Spleen (tissue), 11 donors: Measurements from ENCODE around the gene CABLES1. TPM values are rescaled to one million over a fixed set of nuclear protein-coding genes. Genes with fewer than 3 reads are reported as not detected.

Source experiments
- DNase-seq: peaks from one replicate; pipeline ENCODE4 v3.0.0-alpha.2; 2020
- H3K27ac ChIP-seq, 8 donors: fragments of 200-600 bp; sonication (generic) in 7 of 8; 1 replicate in 4 of 8; 2 replicates in 4 of 8; pipeline versions ENCODE4 v1.5.0 to v1.8.0; 2016 to 2021; ENCODE audit warnings: inconsistent platforms in 4 of 8, mild to moderate bottlenecking in 4 of 8, moderate library complexity in 1 of 8
- H3K27me3 ChIP-seq, 7 donors: fragments of 200-600 bp; sonication (generic) in 6 of 7; replicated peaks in 1 of 7; 1 replicate in 4 of 7; 2 replicates in 3 of 7; pipeline versions ENCODE4 v1.5.0 to v1.8.0; 2016 to 2021; ENCODE audit warnings: inconsistent platforms in 3 of 7, mild to moderate bottlenecking in 1 of 7
- H3K36me3 ChIP-seq, 6 donors: fragments of 200-600 bp; sonication (generic) in 5 of 6; 1 replicate in 4 of 6; 2 replicates in 2 of 6; pipeline versions ENCODE4 v1.5.0 to v1.8.0; 2016 to 2021; ENCODE audit warnings: inconsistent platforms in 2 of 6
- H3K4me1 ChIP-seq, 6 donors: fragments of 200-600 bp; sonication (generic) in 5 of 6; 1 replicate in 3 of 6; 2 replicates in 3 of 6; pipeline versions ENCODE4 v1.5.0 to v1.8.0; 2016 to 2021; ENCODE audit warnings: inconsistent platforms in 3 of 6
- H3K4me3 ChIP-seq, 8 donors: fragments of 200-600 bp; sonication (generic) in 7 of 8; 1 replicate in 4 of 8; 2 replicates in 4 of 8; pipeline versions ENCODE4 v1.5.0 to v1.8.0; 2016 to 2021; ENCODE audit warnings: inconsistent platforms in 4 of 8, mild to moderate bottlenecking in 4 of 8, moderate library complexity in 2 of 8
- H3K9me3 ChIP-seq, 8 donors: fragments of 200-600 bp; sonication (generic) in 7 of 8; 1 replicate in 4 of 8; 2 replicates in 4 of 8; pipeline versions ENCODE4 v1.5.0 to v1.8.0; 2016 to 2021; ENCODE audit warnings: inconsistent platforms in 4 of 8
- POLR2A ChIP-seq, 3 donors: fragments of 450-650 bp; IDR thresholded peaks; one replicate each; pipeline ENCODE4 v1.5.1; 2017; ENCODE audit warnings: antibody characterized with exemption in 3 of 3, mild to moderate bottlenecking in 1 of 3
- POLR2AphosphoS5 ChIP-seq, 3 donors: sonication (generic); formaldehyde crosslinking; IDR thresholded peaks; one replicate each; pipeline ENCODE4 v1.5.1; 2017; ENCODE audit warnings: antibody characterized with exemption in 3 of 3
- WGBS, 5 donors: extraction: QIAGEN DNeasy Blood & Tissue Kit in 3 of 5; methylation state at CpG; one replicate each; pipeline versions ENCODE4 v1.1.5 to v1.1.7; 2013 to 2018; 5-methylcytosine and 5-hydroxymethylcytosine counted together
- intact Hi-C: fragments of 100-400 bp; cut with DNase I; formaldehyde crosslinking; loops from one replicate; pipeline ENCODE4 v1.15.0; 2023; ENCODE audit warnings: low total_unique reads
- polyA plus RNA-seq, 3 donors: library from polyadenylated mRNA; stranded (reverse); fragments of 200-250 nt; gene quantifications; one replicate each; pipeline ENCODE4 v1.2.1, GENCODE V29; 2013
- total RNA-seq, 7 donors: library from RNA; depleted of rRNA in 3 of 7; stranded (reverse); fragments of >200 nt in 3 of 7; fragmentation: NEBNext Ultra II Directional in 4 of 7; extraction: Animal tissue kit (Norgen Biotek cat#: 25700) in 4 of 7; gene quantifications; one replicate each; pipeline versions ENCODE4 v1.1.0 to v1.2.1, GENCODE V29; 2016 to 2021
- TF ChIP-seq, protein P1 (sequence below), 11 experiments: fragments of 200-600 bp in 7 of 11; fragments of 450-650 bp in 4 of 11; sonication (generic) in 4 of 11; IDR thresholded peaks in 8 of 11; conservative IDR thresholded peaks in 3 of 11; 1 replicate in 7 of 11; 2 replicates in 4 of 11; pipeline versions ENCODE4 v1.4.0 to v1.8.0; 2016 to 2021; ENCODE audit warnings: antibody characterized with exemption in 11 of 11, inconsistent platforms in 4 of 11, mild to moderate bottlenecking in 1 of 11
- donor health status: healthy with polysubstance abuse.
- donor health status: DM: no; HTN: no; CAD: no; lungs with moderate emphysema.
- donor health status: DM: no; HTN: no; CAD: no.
- donor health status: Bipolar disorder and iron deficiency.
- donor health status: healthy.
- donor health status: DM: no; HTN: no; CAD: no.
- donor health status: DM: yes; HTN: yes; CAD: no.

Gene CABLES1
- total and polyA plus RNA-seq, 10 donors: 1.7 to 18.7 (median 6.0) TPM

- DNase-seq: no peak
- no peaks in the 10 kb centered on the region for H3K27me3 ChIP-seq
- H3K4me1 ChIP-seq: peaks cover 0 to 3% (median 0%) of the 10 kb centered on the region in 6 donors
- H3K36me3 ChIP-seq: no peaks in the 10 kb centered on the region
- H3K27ac ChIP-seq: peak overlapping the region in 1 of 8 donors; percentile 53
- intact Hi-C loops: no loop called here
- H3K9me3 ChIP-seq: peaks cover 0 to 15% (median 5%) of the 10 kb centered on the region in 8 donors
- TF ChIP-seq POLR2AphosphoS5 (IDR thresholded peaks at IDR 0.05) (no peak), POLR2A (IDR thresholded peaks at IDR 0.05) (no peak)
- TF ChIP-seq, protein P1, sequence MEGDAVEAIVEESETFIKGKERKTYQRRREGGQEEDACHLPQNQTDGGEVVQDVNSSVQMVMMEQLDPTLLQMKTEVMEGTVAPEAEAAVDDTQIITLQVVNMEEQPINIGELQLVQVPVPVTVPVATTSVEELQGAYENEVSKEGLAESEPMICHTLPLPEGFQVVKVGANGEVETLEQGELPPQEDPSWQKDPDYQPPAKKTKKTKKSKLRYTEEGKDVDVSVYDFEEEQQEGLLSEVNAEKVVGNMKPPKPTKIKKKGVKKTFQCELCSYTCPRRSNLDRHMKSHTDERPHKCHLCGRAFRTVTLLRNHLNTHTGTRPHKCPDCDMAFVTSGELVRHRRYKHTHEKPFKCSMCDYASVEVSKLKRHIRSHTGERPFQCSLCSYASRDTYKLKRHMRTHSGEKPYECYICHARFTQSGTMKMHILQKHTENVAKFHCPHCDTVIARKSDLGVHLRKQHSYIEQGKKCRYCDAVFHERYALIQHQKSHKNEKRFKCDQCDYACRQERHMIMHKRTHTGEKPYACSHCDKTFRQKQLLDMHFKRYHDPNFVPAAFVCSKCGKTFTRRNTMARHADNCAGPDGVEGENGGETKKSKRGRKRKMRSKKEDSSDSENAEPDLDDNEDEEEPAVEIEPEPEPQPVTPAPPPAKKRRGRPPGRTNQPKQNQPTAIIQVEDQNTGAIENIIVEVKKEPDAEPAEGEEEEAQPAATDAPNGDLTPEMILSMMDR (IDR thresholded peaks at IDR 0.05 in 8 of 11, conservative IDR thresholded peaks at IDR 0.05 in 3 of 11): no peak
- WGBS, 5 donors: 79 to 95% (median 90%) methylated on average over 5 of the region's 5 CpGs
- no peak overlapping the region for H3K4me3 ChIP-seq
These were observed 145.6 kb downstream of the CABLES1 start for GRCh38 chr18:23280844-23281243.

DNA sequence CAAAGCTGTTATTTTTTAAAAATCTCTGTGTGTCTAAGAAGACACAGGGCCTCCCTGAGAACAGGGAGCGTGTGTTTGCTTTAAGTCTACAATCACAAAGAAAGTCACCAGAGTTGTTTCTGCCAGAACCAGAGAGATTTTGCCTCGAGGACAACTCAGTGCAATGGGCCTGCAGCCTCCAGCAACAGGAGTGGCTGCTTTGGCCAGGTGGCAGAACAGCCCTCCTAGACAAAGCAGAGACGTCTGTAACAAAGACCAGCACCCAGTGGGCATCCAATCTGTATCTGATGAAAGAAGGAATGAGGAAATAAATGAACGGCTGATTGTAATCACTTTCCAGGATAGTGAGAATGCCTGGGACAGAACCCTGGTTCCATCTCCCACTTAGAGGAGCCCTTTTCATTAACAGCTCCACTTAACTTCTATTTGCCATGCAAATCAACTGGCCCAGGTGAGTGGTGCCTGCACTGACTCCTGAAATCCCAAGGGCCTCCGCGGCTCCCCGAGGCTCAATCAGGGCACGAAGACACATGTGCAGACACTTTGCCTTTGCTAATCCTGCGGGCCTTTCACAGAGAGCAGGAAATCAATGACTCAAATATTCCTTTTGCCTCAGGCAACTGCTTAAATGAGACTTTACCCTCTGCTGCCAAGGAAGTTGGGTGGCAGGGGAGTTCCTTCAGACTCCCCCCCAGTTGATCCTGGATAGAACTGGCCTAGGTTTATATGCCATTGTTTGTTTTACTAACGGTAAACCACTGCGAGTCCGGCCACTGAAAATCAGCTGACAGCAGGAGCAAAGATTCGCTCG lies 146.5 kb downstream of the CABLES1 start:
- no peak for DNase-seq
- Histone ChIP-seq H3K4me1 (peaks cover 0 to 3% (median 0%) of the 10 kb centered on the region in 6 donors), H3K9me3 (peaks cover 0 to 15% (median 5%) of the 10 kb centered on the region in 8 donors), H3K4me3 (no peak overlapping the region), H3K36me3 (no peaks in the 10 kb centered on the region), H3K27ac (no peak overlapping the region), H3K27me3 (no peaks in the 10 kb centered on the region)
- TF ChIP-seq POLR2A (IDR thresholded peaks at IDR 0.05) (no peak), POLR2AphosphoS5 (IDR thresholded peaks at IDR 0.05) (no peak)
- TF ChIP-seq, protein P1 (IDR thresholded peaks at IDR 0.05 in 8 of 11, conservative IDR thresholded peaks at IDR 0.05 in 3 of 11): no peak
- intact Hi-C loops: no loop called here
- 83 to 92% (median 90%) methylated on average over 14 of the region's 14 CpGs for WGBS, 5 donors

GRCh38 chr18:23282437-23282781 lies 147.1 kb downstream of the CABLES1 start:
- TF ChIP-seq POLR2AphosphoS5 (IDR thresholded peaks at IDR 0.05) (no peak), POLR2A (IDR thresholded peaks at IDR 0.05) (no peak)
- TF ChIP-seq, protein P1 (IDR thresholded peaks at IDR 0.05 in 8 of 11, conservative IDR thresholded peaks at IDR 0.05 in 3 of 11): no peak
- no peaks in the 10 kb centered on the region for H3K27me3 ChIP-seq
- intact Hi-C loops: no loop called here
- H3K27ac ChIP-seq: no peak overlapping the region
- peak; percentile 64 for DNase-seq
- peaks cover 0 to 3% (median 0%) of the 10 kb centered on the region in 6 donors for H3K4me1 ChIP-seq
- no peaks in the 10 kb centered on the region for H3K36me3 ChIP-seq
- H3K4me3 ChIP-seq: no peak overlapping the region
- H3K9me3 ChIP-seq: peaks cover 0 to 10% (median 4%) of the 10 kb centered on the region in 8 donors
- 93 to 100% (median 97%) methylated on average over 5 to 6 of the region's 6 CpGs for WGBS, 5 donors

DNA sequence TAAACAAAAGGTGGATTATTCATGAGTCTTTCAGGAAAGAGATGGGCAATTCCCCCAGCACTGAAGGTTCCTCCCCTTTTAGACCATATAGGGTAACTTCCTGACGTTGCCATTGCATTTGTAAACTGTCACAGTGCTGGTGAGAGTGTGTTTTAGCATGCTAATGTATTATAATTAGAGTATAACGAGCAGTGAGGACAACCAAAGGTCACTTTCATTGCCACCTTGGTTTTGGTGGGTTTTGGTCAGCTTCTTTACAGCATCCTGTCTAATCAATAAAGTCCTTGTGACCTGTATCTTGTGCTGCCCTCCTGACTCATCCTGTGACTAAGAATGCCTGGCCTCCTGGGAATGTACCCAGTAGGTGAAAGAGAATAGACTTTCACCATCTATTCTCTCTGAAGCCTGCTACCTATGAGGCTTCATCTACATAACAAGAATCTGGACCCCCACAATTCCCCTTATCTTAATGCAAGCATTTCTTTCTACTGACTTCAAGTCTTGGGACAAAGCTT lies 148.7 kb downstream of the CABLES1 start:
- intact Hi-C loops: no loop called here
- DNase-seq: no peak
- H3K4me3 ChIP-seq: no peak overlapping the region
- no peaks in the 10 kb centered on the region for H3K9me3 ChIP-seq
- no peak overlapping the region for H3K27ac ChIP-seq
- no peak for TF ChIP-seq POLR2AphosphoS5 (IDR thresholded peaks at IDR 0.05)
- TF ChIP-seq, protein P1 (IDR thresholded peaks at IDR 0.05 in 8 of 11, conservative IDR thresholded peaks at IDR 0.05 in 3 of 11): no peak
- no peak for TF ChIP-seq POLR2A (IDR thresholded peaks at IDR 0.05)
- H3K36me3 ChIP-seq: no peaks in the 10 kb centered on the region
- WGBS, 5 donors: 64 to 78% (median 69%) methylated on average over 2 of the region's 2 CpGs
- peaks cover 0 to 3% (median 0%) of the 10 kb centered on the region in 6 donors for H3K4me1 ChIP-seq
- no peaks in the 10 kb centered on the region for H3K27me3 ChIP-seq
